ENCODE data around the gene DOCK6. TPM values are rescaled to one million over a fixed set of nuclear protein-coding genes. Genes with fewer than 3 reads are reported as not detected.

The DOCK6 gene
- polyA plus RNA-seq, 1 donor from 2014 or later, result not detected

GRCh38 chr19:11191273-11191755 is 71.0 kb downstream of the DOCK6 start:
- no peaks in the 10 kb centered on the region for H3K9me2 ChIP-seq (ENCODE audit: insufficient read depth, low read length)
- H2AFZ ChIP-seq (ENCODE audit: low read depth, low read length), result no peak overlapping the region
- TF ChIP-seq POLR2AphosphoS5 (IDR thresholded peaks at IDR 0.05) (no peak), MXI1 (conservative IDR thresholded peaks at IDR 0.05; ENCODE audit: poor library complexity, severe bottlenecking) (no peak), RAD21 (conservative IDR thresholded peaks at IDR 0.05) (no peak), REST (IDR thresholded peaks at IDR 0.05; ENCODE audit: borderline replicate concordance) (no peak), SMC3 (conservative IDR thresholded peaks at IDR 0.05; ENCODE audit: poor library complexity) (no peak), EZH2 (IDR thresholded peaks at IDR 0.05; ENCODE audit: borderline replicate concordance, insufficient read depth, low read length, poor library complexity, severe bottlenecking) (no peak), CTCF (IDR thresholded peaks at IDR 0.05; ENCODE audit: poor library complexity, severe bottlenecking) (no peak), TAF1 (IDR thresholded peaks at IDR 0.05; ENCODE audit: low read depth) (no peak), EP300 (conservative IDR thresholded peaks at IDR 0.05; ENCODE audit: poor library complexity, severe bottlenecking) (no peak)
- no peaks in the 10 kb centered on the region for H3F3A ChIP-seq (ENCODE audit: insufficient read depth, low read length, poor library complexity, severe bottlenecking)
- H3K36me3 ChIP-seq (ENCODE audit: insufficient read depth, low read length), result no peaks in the 10 kb centered on the region
- H4K20me1 ChIP-seq (ENCODE audit: insufficient read depth), result no peaks in the 10 kb centered on the region
- no peaks in the 10 kb centered on the region for H3K9me3 ChIP-seq (ENCODE audit: low read length)
- no peak overlapping the region for H3K4me3 ChIP-seq (ENCODE audit: low read length)
- no peak overlapping the region for H3K4me2 ChIP-seq (ENCODE audit: low read length)
- no peaks in the 10 kb centered on the region for H3K79me2 ChIP-seq (replicated peaks; ENCODE audit: insufficient read depth, low read length)
- H3K27me3 ChIP-seq (ENCODE audit: insufficient read depth, low read depth, low read length), result peaks cover under 1% of the 10 kb centered on the region
- no peak overlapping the region for H3K9ac ChIP-seq (ENCODE audit: low read length)
- no peak overlapping the region for H3K27ac ChIP-seq (ENCODE audit: low read length)

DNA sequence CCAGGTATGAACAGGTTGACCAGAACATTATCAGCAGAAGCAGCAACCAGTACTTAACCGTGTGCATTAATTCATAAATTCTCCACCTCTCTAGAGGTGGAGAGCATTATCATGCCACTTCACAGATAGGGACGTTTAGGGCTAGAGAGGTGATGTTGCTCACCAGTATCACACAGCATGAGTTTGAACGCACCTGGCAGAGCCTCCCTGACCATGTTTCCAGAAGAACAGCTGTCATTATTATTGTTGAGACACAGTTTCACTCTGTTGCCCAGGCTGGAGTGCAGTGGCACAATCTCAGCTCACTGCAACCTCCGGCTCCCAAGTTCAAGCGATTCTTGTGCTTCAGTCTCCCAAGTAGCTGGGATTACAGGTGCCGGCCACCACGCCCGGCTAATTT is 71.8 kb downstream of the DOCK6 start:
- Histone ChIP-seq H3K36me3 (ENCODE audit: insufficient read depth, low read length) (no peaks in the 10 kb centered on the region), H3F3A (ENCODE audit: insufficient read depth, low read length, poor library complexity, severe bottlenecking) (no peaks in the 10 kb centered on the region), H3K9me3 (ENCODE audit: low read length) (no peaks in the 10 kb centered on the region), H3K4me2 (ENCODE audit: low read length) (no peak overlapping the region), H3K27me3 (ENCODE audit: insufficient read depth, low read depth, low read length) (no peaks in the 10 kb centered on the region), H3K27ac (ENCODE audit: low read length) (no peak overlapping the region), H3K79me2 (replicated peaks; ENCODE audit: insufficient read depth, low read length) (no peaks in the 10 kb centered on the region), H3K9ac (ENCODE audit: low read length) (no peak overlapping the region), H2AFZ (ENCODE audit: low read depth, low read length) (no peak overlapping the region), H3K4me3 (ENCODE audit: low read length) (no peak overlapping the region), H4K20me1 (ENCODE audit: insufficient read depth) (no peaks in the 10 kb centered on the region), H3K9me2 (ENCODE audit: insufficient read depth, low read length) (no peaks in the 10 kb centered on the region)
- no peak for TF ChIP-seq EZH2 (IDR thresholded peaks at IDR 0.05; ENCODE audit: borderline replicate concordance, insufficient read depth, low read length, poor library complexity, severe bottlenecking)
- no peak for TF ChIP-seq POLR2AphosphoS5 (IDR thresholded peaks at IDR 0.05)
- TF ChIP-seq SMC3 (conservative IDR thresholded peaks at IDR 0.05; ENCODE audit: poor library complexity), result no peak
- TF ChIP-seq EP300 (conservative IDR thresholded peaks at IDR 0.05; ENCODE audit: poor library complexity, severe bottlenecking), result no peak
- no peak for TF ChIP-seq TAF1 (IDR thresholded peaks at IDR 0.05; ENCODE audit: low read depth)
- no peak for TF ChIP-seq CTCF (IDR thresholded peaks at IDR 0.05; ENCODE audit: poor library complexity, severe bottlenecking)

Measured in neural cell (in vitro differentiated cells).